Muscle layer of duodenum (tissue), 2 donors: Measurements from ENCODE around the gene CERS3.

Experiments used
- H3K27ac ChIP-seq: one replicate; pipeline ENCODE4 v1.7.0; 2013; ENCODE audit warnings: mild to moderate bottlenecking, low read length
- H3K27me3 ChIP-seq: one replicate; pipeline ENCODE4 v1.7.0; 2013; ENCODE audit warnings: low read depth, mild to moderate bottlenecking, control low read depth, low read length
- H3K36me3 ChIP-seq, 2 donors: one replicate each; pipeline ENCODE4 v1.7.0; 2013; ENCODE audit warnings: low read length in 2 of 2, control low read depth in 1 of 2, mild to moderate bottlenecking in 1 of 2; ENCODE audit not compliant: insufficient read depth in 2 of 2, control insufficient read depth in 1 of 2
- H3K4me1 ChIP-seq, 2 donors: one replicate each; pipeline ENCODE4 v1.7.0; 2013; ENCODE audit warnings: low read length in 2 of 2, mild to moderate bottlenecking in 2 of 2, control low read depth in 1 of 2, moderate library complexity in 1 of 2; ENCODE audit not compliant: insufficient read depth in 2 of 2, control insufficient read depth in 1 of 2
- H3K4me3 ChIP-seq, 2 donors: one replicate each; pipeline ENCODE4 v1.7.0; 2013; ENCODE audit warnings: low read length in 2 of 2, low read depth in 1 of 2, mild to moderate bottlenecking in 1 of 2
- H3K9me3 ChIP-seq, 2 donors: one replicate each; pipeline ENCODE4 v1.7.0; 2013; ENCODE audit warnings: low read length in 2 of 2, control low read depth in 1 of 2, mild to moderate bottlenecking in 1 of 2; ENCODE audit not compliant: control insufficient read depth in 1 of 2
- donor health status: healthy.

The CERS3 gene

DNA sequence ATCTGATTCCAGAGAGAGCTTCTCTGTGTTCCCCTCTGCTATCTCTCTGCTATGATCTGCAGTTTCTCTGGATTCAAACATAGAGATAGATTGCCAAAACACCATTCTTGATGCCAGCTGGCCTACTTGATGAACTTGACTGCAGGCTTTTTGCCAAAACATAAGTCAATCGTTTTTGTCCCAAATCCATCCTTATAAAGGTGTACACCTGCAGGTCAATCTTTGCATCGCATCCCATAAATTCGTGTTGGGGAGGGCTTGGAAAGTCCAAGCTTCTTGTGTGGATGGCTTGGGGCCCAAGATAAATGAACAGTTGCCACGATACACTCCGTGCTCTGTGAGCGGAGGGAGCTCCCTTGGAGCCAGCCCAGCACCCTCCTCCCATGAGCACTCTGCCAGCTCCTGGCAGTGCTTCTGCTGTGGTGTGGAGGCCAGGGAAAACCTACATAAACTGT lies 2.7 kb downstream of the CERS3 start:
- Histone ChIP-seq H3K36me3 (no peaks in the 10 kb centered on the region), H3K9me3 (no peaks in the 10 kb centered on the region), H3K27ac (no peak overlapping the region), H3K4me3 (no peak overlapping the region), H3K4me1 (peaks cover 6 to 11% of the 10 kb centered on the region in 2 donors), H3K27me3 (no peaks in the 10 kb centered on the region)

DNA sequence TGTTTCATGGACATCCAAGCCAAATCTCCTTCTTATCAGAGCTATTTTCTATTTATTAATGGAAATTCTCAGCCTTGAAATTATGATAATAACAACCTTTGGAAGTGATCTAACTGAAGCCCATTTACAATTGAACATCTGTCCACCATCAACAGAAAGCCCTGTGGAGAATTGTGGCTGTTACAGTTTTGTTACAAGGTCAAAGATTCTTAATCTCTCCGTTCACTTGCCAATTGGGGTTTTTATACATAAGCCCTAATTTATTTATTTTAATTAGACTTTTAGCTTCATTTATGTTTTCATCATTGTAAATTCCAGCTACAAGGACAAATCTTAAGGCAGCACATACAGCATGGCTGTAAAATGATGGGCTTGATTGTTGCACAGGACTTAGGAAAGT lies 3.3 kb downstream of the CERS3 start:
- peaks cover 6 to 11% of the 10 kb centered on the region in 2 donors for H3K4me1 ChIP-seq
- H3K27me3 ChIP-seq: no peaks in the 10 kb centered on the region
- H3K9me3 ChIP-seq: no peaks in the 10 kb centered on the region
- no peak overlapping the region for H3K4me3 ChIP-seq
- no peak overlapping the region for H3K27ac ChIP-seq
- H3K36me3 ChIP-seq: no peaks in the 10 kb centered on the region

DNA sequence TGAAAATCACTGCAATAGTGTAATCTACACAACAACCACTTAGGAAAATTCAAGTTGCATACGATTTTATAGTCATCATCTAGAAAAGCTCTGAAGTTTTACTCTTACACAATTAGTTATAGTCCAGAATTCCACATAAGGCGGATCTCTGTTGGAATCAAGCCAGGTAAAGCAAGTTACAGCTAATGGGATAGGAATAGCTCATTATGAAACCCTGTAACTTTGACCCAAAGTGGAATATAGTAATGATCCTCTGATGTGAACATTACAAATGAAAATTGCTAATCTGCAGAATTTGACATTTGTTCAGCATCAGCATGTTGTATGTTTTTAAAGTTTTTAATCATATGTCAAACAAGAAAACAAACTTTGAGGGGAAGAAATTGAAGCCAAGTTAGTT lies 4.4 kb downstream of the CERS3 start:
- Histone ChIP-seq H3K27ac (no peak overlapping the region), H3K36me3 (no peaks in the 10 kb centered on the region), H3K9me3 (no peaks in the 10 kb centered on the region), H3K4me3 (no peak overlapping the region), H3K27me3 (no peaks in the 10 kb centered on the region), H3K4me1 (peaks cover 6 to 11% of the 10 kb centered on the region in 2 donors)

DNA sequence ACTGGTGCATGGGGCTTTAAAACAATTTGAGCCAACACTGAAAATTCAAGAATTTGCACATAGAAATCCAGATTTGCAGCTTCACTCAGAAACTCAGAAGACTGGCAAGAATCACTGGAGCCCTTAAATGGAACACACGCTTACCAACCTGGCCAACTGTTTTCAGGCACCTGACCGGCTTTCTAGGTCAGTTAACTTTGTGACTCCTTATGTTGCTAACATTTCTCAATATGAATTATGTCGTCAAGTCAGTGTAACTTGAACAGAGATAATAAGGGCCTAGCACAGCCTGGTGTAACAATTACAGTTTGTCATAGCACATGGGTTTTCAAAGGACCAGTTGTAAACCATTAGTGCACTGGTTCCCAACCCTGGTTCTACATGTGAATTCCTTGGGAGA lies 6.8 kb downstream of the CERS3 start:
- no peaks in the 10 kb centered on the region for H3K36me3 ChIP-seq
- H3K27ac ChIP-seq: no peak overlapping the region
- H3K4me1 ChIP-seq: peaks cover 6 to 11% of the 10 kb centered on the region in 2 donors
- no peak overlapping the region for H3K4me3 ChIP-seq
- H3K27me3 ChIP-seq: no peaks in the 10 kb centered on the region
- no peaks in the 10 kb centered on the region for H3K9me3 ChIP-seq

DNA sequence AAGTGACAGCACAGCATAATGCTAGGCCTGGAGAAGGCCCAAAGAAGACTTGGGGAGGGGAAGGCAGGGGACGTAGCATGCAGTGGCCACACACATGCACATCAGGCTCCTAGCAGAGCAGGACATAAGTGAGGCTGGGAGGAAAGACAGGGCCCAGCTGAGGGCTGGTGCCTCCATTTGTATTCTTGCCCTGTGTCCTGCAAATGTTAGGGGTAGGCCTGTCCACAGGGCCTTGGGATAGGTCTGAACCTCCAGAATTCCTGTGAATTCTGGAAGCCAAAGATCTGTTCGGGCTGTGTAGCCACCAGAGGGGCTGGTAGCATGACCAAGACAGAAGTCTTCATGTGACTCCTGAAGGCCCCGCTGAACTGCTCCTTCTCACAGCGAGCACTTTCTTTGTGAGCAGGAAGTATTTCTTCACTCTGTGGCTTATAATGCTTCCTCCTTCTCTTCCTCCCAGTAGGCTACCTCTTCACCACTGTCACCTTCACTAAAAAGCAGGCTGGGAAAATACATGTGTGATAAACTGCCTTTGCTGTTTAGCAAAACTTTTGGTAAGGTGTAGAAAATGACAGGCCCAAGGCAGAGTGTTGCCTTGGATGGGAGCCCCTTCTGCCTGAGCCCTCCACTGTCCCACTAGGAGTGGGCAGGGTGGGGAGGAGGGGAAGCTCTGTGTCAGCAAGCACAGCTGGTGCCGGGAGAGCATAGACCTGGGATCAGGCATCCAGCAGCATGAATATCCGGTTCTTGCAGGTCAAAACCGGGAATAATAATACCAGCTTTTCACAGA lies 8.4 kb downstream of the CERS3 start:
- Histone ChIP-seq H3K27ac (no peak overlapping the region), H3K4me3 (no peak overlapping the region), H3K4me1 (no peaks in the 10 kb centered on the region)

DNA sequence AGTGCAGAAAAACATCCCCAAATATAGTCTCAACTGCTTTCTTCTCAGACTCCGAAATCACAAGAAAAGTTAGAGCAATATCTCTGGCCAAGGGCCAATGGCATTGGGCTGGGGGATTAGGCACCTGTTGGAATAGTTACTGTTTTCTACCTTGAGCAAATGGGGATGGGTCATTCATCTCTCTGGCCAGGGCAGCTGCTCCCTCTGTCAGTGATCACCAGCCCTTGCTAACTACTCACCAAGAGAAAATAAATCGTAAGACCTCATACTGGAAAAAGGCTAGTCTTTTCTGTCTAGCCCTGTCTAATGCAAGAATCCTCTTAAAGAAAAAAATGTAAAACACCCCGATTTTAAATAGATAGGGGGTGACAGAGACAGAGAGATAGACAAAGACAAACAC lies 10.9 kb downstream of the CERS3 start:
- Histone ChIP-seq H3K27me3 (no peaks in the 10 kb centered on the region), H3K4me1 (no peaks in the 10 kb centered on the region), H3K9me3 (no peaks in the 10 kb centered on the region), H3K36me3 (no peaks in the 10 kb centered on the region), H3K4me3 (no peak overlapping the region), H3K27ac (no peak overlapping the region)

More for the DNA sequence above, 8.4 kb downstream of the CERS3 start:
- no peaks in the 10 kb centered on the region for H3K36me3 ChIP-seq
- no peaks in the 10 kb centered on the region for H3K9me3 ChIP-seq
- no peaks in the 10 kb centered on the region for H3K27me3 ChIP-seq

DNA sequence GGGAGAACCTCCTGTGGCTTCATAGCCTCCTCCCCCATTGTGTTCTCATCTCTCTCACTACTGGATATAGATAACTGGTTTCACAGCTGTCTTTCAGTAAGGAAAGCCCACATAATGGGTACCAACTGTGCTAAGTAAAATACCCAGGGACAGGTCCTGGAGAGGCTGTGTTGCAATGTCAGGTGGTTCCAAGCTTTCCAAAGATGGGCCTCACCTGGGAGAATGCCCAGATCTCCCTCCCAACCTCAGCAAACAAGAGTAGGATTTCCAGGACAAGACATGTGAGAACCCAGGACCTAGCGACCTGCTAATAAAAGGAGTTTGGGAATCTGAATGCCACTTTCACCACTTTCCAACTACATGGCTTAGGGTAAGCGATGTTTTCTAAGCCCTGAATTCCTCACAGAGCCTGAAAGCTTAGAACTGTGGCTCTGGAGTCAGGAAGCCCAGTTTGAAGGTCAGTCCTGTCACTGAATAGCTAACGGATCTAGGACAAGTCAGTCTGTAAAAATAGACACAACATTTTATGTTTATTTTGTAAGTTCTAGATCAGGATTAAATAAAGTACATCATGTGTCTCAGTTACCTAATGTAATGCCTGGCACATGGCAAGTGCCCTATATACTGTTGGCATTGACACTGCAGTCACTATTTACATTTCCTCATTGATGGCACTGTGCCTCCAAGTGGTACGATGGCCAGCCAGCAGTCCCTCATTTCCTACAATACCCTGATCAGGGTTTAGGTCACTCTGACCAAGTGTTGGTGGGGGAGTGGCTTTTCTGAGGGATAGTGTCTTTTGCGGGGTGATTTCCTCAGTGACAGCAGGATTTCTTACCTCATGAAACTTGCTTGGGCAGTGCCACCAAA lies 11.9 kb downstream of the CERS3 start:
- Histone ChIP-seq H3K4me3 (no peak overlapping the region), H3K9me3 (no peaks in the 10 kb centered on the region), H3K4me1 (no peaks in the 10 kb centered on the region), H3K36me3 (no peaks in the 10 kb centered on the region), H3K27me3 (no peaks in the 10 kb centered on the region), H3K27ac (no peak overlapping the region)

DNA sequence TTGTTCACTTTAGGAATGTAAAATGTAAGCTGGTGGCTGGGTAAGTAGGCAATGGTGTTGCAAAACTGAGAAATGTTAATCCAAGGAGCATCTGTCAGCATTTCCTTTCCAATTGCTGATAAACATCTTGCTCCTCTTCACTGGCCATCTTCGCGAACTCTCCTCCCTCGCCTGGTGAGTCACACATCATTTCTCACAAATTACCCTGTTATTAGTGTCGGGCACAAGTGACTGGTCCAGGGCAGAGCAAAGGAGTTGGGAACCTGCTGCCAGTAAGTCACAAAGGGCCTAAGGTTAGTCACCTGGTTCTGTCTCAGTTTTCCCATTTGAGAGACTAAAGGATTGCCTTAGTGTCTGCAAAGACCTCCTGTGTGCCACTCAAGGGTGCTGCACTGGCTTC lies 13.0 kb downstream of the CERS3 start:
- no peaks in the 10 kb centered on the region for H3K36me3 ChIP-seq
- H3K27ac ChIP-seq: no peak overlapping the region
- H3K27me3 ChIP-seq: no peaks in the 10 kb centered on the region
- H3K4me1 ChIP-seq: no peaks in the 10 kb centered on the region
- no peaks in the 10 kb centered on the region for H3K9me3 ChIP-seq
- H3K4me3 ChIP-seq: no peak overlapping the region

DNA sequence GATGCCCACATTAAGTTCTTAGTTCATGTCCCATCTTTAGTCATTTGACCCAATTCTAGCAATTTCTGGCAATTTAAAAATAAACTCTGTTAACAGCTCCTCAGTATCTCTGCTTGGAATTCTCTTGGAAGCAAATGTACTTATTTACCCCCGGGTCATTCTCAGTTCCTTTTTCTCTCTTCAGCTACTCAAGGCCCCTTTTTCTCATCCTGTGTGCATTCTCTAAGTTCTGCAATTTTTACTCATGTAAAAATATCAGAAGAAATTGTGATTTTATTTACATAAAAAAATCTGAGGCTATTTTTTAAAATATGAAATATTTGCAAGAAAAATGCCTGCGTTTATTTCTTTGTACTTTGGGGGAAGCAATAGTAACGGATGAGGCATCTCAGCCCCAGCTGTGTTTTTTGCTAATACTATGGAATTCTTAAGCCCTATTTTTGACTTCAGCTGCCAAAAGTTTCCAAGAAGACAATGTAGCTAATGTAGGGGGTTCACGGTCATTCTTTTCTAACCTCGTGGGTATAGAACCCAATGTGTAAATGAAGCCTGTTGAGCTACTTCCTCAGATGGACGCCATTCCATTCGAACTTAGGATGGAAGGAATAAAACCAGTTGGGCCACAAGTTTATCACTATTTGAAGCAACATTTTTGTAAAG lies 20.0 kb downstream of the CERS3 start:
- H3K9me3 ChIP-seq: no peaks in the 10 kb centered on the region
- no peak overlapping the region for H3K4me3 ChIP-seq
- H3K27me3 ChIP-seq: no peaks in the 10 kb centered on the region
- no peaks in the 10 kb centered on the region for H3K4me1 ChIP-seq
- H3K27ac ChIP-seq: no peak overlapping the region
- H3K36me3 ChIP-seq: no peaks in the 10 kb centered on the region

DNA sequence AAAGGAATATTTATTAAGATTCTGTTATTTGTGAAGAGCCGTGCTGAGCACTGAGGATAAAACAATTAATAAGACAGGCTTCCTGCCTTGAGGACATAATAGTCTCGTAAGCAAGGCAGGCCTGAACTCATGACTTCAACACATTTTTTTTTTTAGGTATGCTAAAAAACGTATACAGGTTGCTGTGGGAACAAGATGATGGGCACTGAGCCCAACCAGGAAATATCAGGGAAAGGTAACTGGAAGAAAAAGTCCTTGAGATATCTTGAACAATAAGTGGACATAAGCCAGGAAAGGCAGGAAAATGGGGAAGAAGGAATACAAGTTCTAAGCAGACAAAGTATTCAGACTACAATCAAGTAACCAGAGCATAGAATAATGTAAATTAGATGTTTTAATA lies 26.1 kb downstream of the CERS3 start:
- no peaks in the 10 kb centered on the region for H3K9me3 ChIP-seq
- no peak overlapping the region for H3K4me3 ChIP-seq
- H3K36me3 ChIP-seq: no peaks in the 10 kb centered on the region
- no peaks in the 10 kb centered on the region for H3K27me3 ChIP-seq
- H3K27ac ChIP-seq: no peak overlapping the region
- H3K4me1 ChIP-seq: peaks cover 0 to 4% of the 10 kb centered on the region in 2 donors

DNA sequence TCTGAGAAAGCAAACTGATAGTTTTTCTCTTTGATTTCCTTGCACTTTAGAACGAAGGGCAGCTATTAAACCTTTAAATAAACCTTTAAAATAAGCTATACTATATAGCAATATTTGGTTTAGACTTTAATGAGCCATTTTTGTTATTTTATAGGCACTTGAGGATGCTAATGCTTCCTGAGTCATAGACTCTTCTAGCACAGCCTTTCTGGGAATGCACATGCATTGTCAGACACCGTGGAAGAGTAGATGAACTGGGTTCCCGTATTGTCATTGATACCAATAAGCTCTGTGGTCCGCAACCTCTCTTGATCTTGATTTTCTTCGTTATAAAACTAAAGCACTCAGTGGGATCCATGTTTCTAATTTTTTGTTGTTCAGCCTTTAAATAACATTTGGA lies 27.6 kb downstream of the CERS3 start:
- Histone ChIP-seq H3K27me3 (no peaks in the 10 kb centered on the region), H3K9me3 (no peaks in the 10 kb centered on the region), H3K36me3 (no peaks in the 10 kb centered on the region), H3K4me3 (no peak overlapping the region), H3K27ac (no peak overlapping the region), H3K4me1 (peaks cover 0 to 4% of the 10 kb centered on the region in 2 donors)
